ENCODE data around the gene GLB1L2.

DNA sequence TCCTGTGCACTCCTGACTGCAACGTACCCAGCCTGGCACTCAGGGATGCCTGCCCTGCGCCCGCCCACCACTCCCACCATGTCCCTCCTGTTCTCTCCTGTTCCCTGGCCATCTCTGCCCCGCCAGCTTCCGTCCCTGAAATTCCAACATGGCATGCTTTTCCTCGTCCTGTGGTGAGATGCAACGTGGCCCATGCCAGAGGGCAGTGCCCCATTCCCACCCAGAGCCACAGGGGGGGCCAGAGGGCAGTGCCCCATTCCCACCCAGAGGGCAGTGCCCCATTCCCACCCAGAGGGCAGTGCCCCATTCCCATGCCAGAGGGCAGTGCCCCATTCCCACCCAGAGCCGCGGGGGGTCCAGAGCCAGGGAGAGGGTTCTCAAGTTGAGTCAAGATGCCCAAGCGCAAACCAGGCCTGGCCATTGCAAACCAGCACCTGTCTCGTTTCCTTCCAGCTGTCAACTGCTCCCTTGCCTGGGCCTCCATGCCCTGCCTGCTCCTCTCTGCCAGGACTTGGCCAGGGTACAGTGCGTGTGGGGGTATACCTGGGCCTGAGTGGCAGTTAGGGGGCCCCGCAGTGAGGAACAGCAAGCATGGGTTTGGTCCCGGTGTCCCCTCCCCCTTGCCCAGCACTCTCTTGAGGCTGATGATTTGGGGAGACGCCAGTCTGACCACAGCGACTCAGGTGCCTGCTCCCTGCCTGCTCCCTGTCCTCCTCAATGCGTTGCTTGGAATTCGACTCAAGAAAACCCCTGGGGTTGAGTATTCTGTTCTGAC lies 65.7 kb downstream of the GLB1L2 start:
- TF ChIP-seq POLR2A (IDR thresholded peaks at IDR 0.05; ENCODE audit: low read length) (no peak), GATA1 (IDR thresholded peaks at IDR 0.05; ENCODE audit: low read depth, low read length) (no peak)
